ENCODE results near the gene TMC1.
"Not testable (repeated sequence)": the region's sequence is repeated elsewhere in the genome, so short reads cannot be mapped to it uniquely, and the experiment has no call there.

Gene TMC1

GRCh38 chr9:72843520-72844439 is 322.4 kb downstream of the TMC1 start:
- in situ Hi-C loops (cut with HindIII; ENCODE audit: low sequenced_read_pairs), result no loop called here
- TF ChIP-seq CTCF (IDR thresholded peaks at IDR 0.05; ENCODE audit: low read depth, low read length, missing control alignments), result no peak
- H3K4me3 ChIP-seq (ENCODE audit: low read depth, low read length), result no peak overlapping the region
- DNase-seq (ENCODE audit: low read depth), result no peak

GRCh38 chr9:72844440-72844768 is 323.0 kb downstream of the TMC1 start:
- in situ Hi-C loops (cut with HindIII; ENCODE audit: low sequenced_read_pairs), result no loop called here
- DNase-seq (ENCODE audit: low read depth), result no peak
- H3K4me3 ChIP-seq (ENCODE audit: low read depth, low read length), result no peak overlapping the region
- TF ChIP-seq CTCF (IDR thresholded peaks at IDR 0.05; ENCODE audit: low read depth, low read length, missing control alignments), result no peak

- DNase-seq (ENCODE audit: low read depth); in situ Hi-C loops (cut with HindIII; ENCODE audit: low sequenced_read_pairs); H3K4me3 ChIP-seq (ENCODE audit: low read depth, low read length): not testable (repeated sequence)
Observed at GRCh38 chr9:72845052-72845451, 323.6 kb downstream of the TMC1 start.

GRCh38 chr9:72850209-72850608 is 328.8 kb downstream of the TMC1 start:
- not testable (repeated sequence) for H3K4me3 ChIP-seq (ENCODE audit: low read depth, low read length); DNase-seq (ENCODE audit: low read depth)
- in situ Hi-C loops (cut with HindIII; ENCODE audit: low sequenced_read_pairs), result loop anchor here (25.0 kb wide), 1 partner anchor 237 kb away; no protein-coding TSS in a partner anchor

- in situ Hi-C loops (cut with HindIII; ENCODE audit: low sequenced_read_pairs), result loop anchor here (5.0 to 25.0 kb wide), 2 partner anchors 232 to 342 kb away; no protein-coding TSS in a partner anchor
- TF ChIP-seq CTCF (IDR thresholded peaks at IDR 0.05; ENCODE audit: low read depth, low read length, missing control alignments), result no peak
- H3K4me3 ChIP-seq (ENCODE audit: low read depth, low read length), result no peak overlapping the region
- no peak for DNase-seq (ENCODE audit: low read depth)
Observed at GRCh38 chr9:72855321-72855720, 333.9 kb downstream of the TMC1 start.

- no peak for TF ChIP-seq CTCF (IDR thresholded peaks at IDR 0.05; ENCODE audit: low read depth, low read length, missing control alignments)
- in situ Hi-C loops (cut with HindIII; ENCODE audit: low sequenced_read_pairs), result loop anchor here (5.0 to 25.0 kb wide), 2 partner anchors 231 to 341 kb away; no protein-coding TSS in a partner anchor
- DNase-seq (ENCODE audit: low read depth), result no peak
- H3K4me3 ChIP-seq (ENCODE audit: low read depth, low read length), result no peak overlapping the region
Observed at GRCh38 chr9:72855890-72856523, 334.6 kb downstream of the TMC1 start.

GRCh38 chr9:72856972-72857623 is 335.7 kb downstream of the TMC1 start:
- peak; percentile 55 for DNase-seq (ENCODE audit: low read depth)
- H3K4me3 ChIP-seq (ENCODE audit: low read depth, low read length), result no peak overlapping the region
- in situ Hi-C loops (cut with HindIII; ENCODE audit: low sequenced_read_pairs), result loop anchor here (5.0 to 25.0 kb wide), 2 partner anchors 230 to 340 kb away; no protein-coding TSS in a partner anchor
- peak; percentile 71 for TF ChIP-seq CTCF (IDR thresholded peaks at IDR 0.05; ENCODE audit: low read depth, low read length, missing control alignments)
